ENCODE results near the gene DNAJB4.
"Not testable (repeated sequence)": the region's sequence is repeated elsewhere in the genome, so short reads cannot be mapped to it uniquely, and the experiment has no call there.

The DNAJB4 gene

GRCh38 chr1:78004719-78005447 lies at the start of gene DNAJB4:
DNAJB4 (plus strand) TSS chr1:78004939; CDS start chr1:78005111, 172 bp downstream.
- DNase-seq, result peak; percentile 57
- peak; percentile 99 for ATAC-seq

GRCh38 chr1:77955709-77956108 lies 49.0 kb upstream of the DNAJB4 start:
- ATAC-seq, result no peak

GRCh38 chr1:77956464-77956863 lies 48.3 kb upstream of the DNAJB4 start:
- ATAC-seq (no peak), DNase-seq (no peak)

More at GRCh38 chr1:77955709-77956108, 49.0 kb upstream of the DNAJB4 start:
- no peak for DNase-seq

- DNase-seq (no peak), ATAC-seq (no peak)
These were observed 46.3 kb upstream of the DNAJB4 start for GRCh38 chr1:77958391-77958790.

GRCh38 chr1:77958850-77959249 lies 45.9 kb upstream of the DNAJB4 start:
- DNase-seq (no peak), ATAC-seq (no peak)

- no peak for DNase-seq
- peak; percentile 62 for ATAC-seq
These were observed 43.3 kb upstream of the DNAJB4 start for GRCh38 chr1:77961392-77961791.

GRCh38 chr1:77966291-77966690 lies 38.4 kb upstream of the DNAJB4 start:
- DNase-seq (no peak), ATAC-seq (peak; percentile 43)

- no peak for ATAC-seq
- no peak for DNase-seq
These were observed 34.5 kb upstream of the DNAJB4 start for GRCh38 chr1:77970192-77970591.

- ATAC-seq, result no peak
- DNase-seq, result no peak
These were observed 32.7 kb upstream of the DNAJB4 start for GRCh38 chr1:77972080-77972479.

- no peak for DNase-seq
- ATAC-seq, result no peak
These were observed 29.4 kb upstream of the DNAJB4 start for GRCh38 chr1:77975386-77975785.

- ATAC-seq (no peak), DNase-seq (no peak)
These were observed 28.8 kb upstream of the DNAJB4 start for GRCh38 chr1:77975907-77976306.

- no peak for DNase-seq
- no peak for ATAC-seq
These were observed 28.2 kb upstream of the DNAJB4 start for GRCh38 chr1:77976433-77977076.

GRCh38 chr1:77977989-77978292 lies 26.8 kb upstream of the DNAJB4 start:
- ATAC-seq (no peak), DNase-seq (no peak)

- DNase-seq (peak; percentile 74), ATAC-seq (peak; percentile 78)
These were observed 26.3 kb upstream of the DNAJB4 start for GRCh38 chr1:77978293-77978968.

- DNase-seq (peak; percentile 91), ATAC-seq (peak; percentile 82)
These were observed 25.5 kb upstream of the DNAJB4 start, which contains the start of gene FUBP1 for GRCh38 chr1:77978969-77979876. FUBP1 (minus strand) TSS chr1:77979072; CDS start chr1:77979004, 68 bp downstream.

GRCh38 chr1:77983352-77983996 lies 21.3 kb upstream of the DNAJB4 start:
- not testable (repeated sequence) for ATAC-seq, DNase-seq

GRCh38 chr1:77983997-77984355 lies 20.8 kb upstream of the DNAJB4 start:
- no peak for ATAC-seq
- DNase-seq, result no peak

- ATAC-seq (no peak), DNase-seq (no peak)
These were observed 20.1 kb upstream of the DNAJB4 start for GRCh38 chr1:77984629-77985028.

- DNase-seq (peak; percentile 35), ATAC-seq (peak; percentile 98)
These were observed 17.9 kb upstream of the DNAJB4 start for GRCh38 chr1:77986810-77987209.

GRCh38 chr1:77987919-77988318 lies 16.8 kb upstream of the DNAJB4 start:
- ATAC-seq, result no peak
- DNase-seq, result no peak

- ATAC-seq, result no peak
- no peak for DNase-seq
These were observed 15.0 kb upstream of the DNAJB4 start for GRCh38 chr1:77989744-77990143.
